IMR-90 (cell line): Measurements from ENCODE around the gene SLC38A5. TPM values are rescaled to one million over a fixed set of nuclear protein-coding genes. Genes with fewer than 3 reads are reported as not detected.

Experiments
- ATAC-seq: fragments of 200-7000 bp; cut with Tn5 transposase; 2 replicates; pipeline ENCODE4 v1.9.1; 2020; ENCODE audit warnings: low read depth, mild to moderate bottlenecking, moderate library complexity
- BruUV-seq: library from RNA; stranded (reverse); fragments of 400-500 nt; replicated peaks from 2 replicates; lab custom pipeline; 2021; lab: Mats Ljungman, UMichigan
- CTCF ChIA-PET: fragments of 300-600 bp; formaldehyde crosslinking; extraction: SDS; loops from one replicate; lab custom pipeline; 2021; ENCODE audit warnings: antibody characterized with exemption; lab: Yijun Ruan, JAX
- POLR2A ChIA-PET: fragments of 300-600 bp; sonication (Branson Sonifier 250); formaldehyde crosslinking; loops from one replicate; lab custom pipeline; 2022; ENCODE audit warnings: antibody characterized with exemption; ENCODE audit not compliant: unreplicated experiment; lab: Charles Lee
- DNase-seq: peaks from one replicate; pipeline ENCODE4 v3.0.0; 2013
- H2AFZ ChIP-seq: replicated peaks from 2 replicates; pipeline ENCODE3; 2013; ENCODE audit warnings: low read length, mild to moderate bottlenecking; ENCODE audit not compliant: poor library complexity
- H2AK5ac ChIP-seq: 2 replicates; pipeline ENCODE4 v1.6.1; 2013; ENCODE audit warnings: low read depth, low read length, inconsistent platforms
- H2AK9ac ChIP-seq: replicated peaks from 2 replicates; pipeline ENCODE3; 2013; ENCODE audit warnings: mild to moderate bottlenecking, low read depth, low read length, moderate library complexity; ENCODE audit not compliant: poor library complexity
- H2BK120ac ChIP-seq: 2 replicates; pipeline ENCODE4 v1.6.1; 2013; ENCODE audit warnings: low read depth, low read length, inconsistent platforms
- H2BK15ac ChIP-seq: 3 replicates; pipeline ENCODE4 v1.6.1; 2013; ENCODE audit warnings: low read depth, low read length, inconsistent platforms
- H2BK20ac ChIP-seq: 2 replicates; pipeline ENCODE4 v1.6.1; 2013; ENCODE audit warnings: low read depth, mild to moderate bottlenecking, inconsistent platforms, low read length, moderate library complexity
- H2BK5ac ChIP-seq: 2 replicates; pipeline ENCODE4 v1.6.1; 2013; ENCODE audit warnings: mild to moderate bottlenecking, low read depth, low read length, inconsistent platforms; ENCODE audit not compliant: poor library complexity, severe bottlenecking
- H3K14ac ChIP-seq: replicated peaks from 2 replicates; pipeline ENCODE4 v1.6.1; 2013; ENCODE audit warnings: low read depth, low read length, inconsistent platforms
- H3K18ac ChIP-seq: 2 replicates; pipeline ENCODE4 v1.6.1; 2013; ENCODE audit warnings: low read depth, low read length, control low read depth
- H3K23ac ChIP-seq: 2 replicates; pipeline ENCODE4 v1.6.1; 2013; ENCODE audit warnings: low read depth, low read length, inconsistent platforms
- H3K27ac ChIP-seq: 2 replicates; pipeline ENCODE4 v1.5.1; 2013; ENCODE audit warnings: mild to moderate bottlenecking, control low read depth, low read length; ENCODE audit not compliant: insufficient read depth
- H3K27me3 ChIP-seq: 2 replicates; pipeline ENCODE4 v1.6.1; 2013; ENCODE audit warnings: low read length; ENCODE audit not compliant: control insufficient read depth, insufficient read depth
- H3K36me3 ChIP-seq: 2 replicates; pipeline ENCODE4 v1.6.1; 2013; ENCODE audit warnings: low read length, mixed read lengths; ENCODE audit not compliant: control insufficient read depth, insufficient read depth
- H3K4ac ChIP-seq: 2 replicates; pipeline ENCODE4 v1.6.1; 2013; ENCODE audit warnings: low read depth, low read length, inconsistent platforms
- H3K4me1 ChIP-seq: 2 replicates; pipeline ENCODE4 v1.6.1; 2013; ENCODE audit warnings: low read length, mixed read lengths; ENCODE audit not compliant: control insufficient read depth, insufficient read depth
- H3K4me2 ChIP-seq: 2 replicates; pipeline ENCODE4 v1.6.1; 2013; ENCODE audit warnings: low read depth, mild to moderate bottlenecking, control low read depth, low read length, moderate library complexity
- H3K4me3 ChIP-seq: 2 replicates; pipeline ENCODE4 v1.5.1; 2013; ENCODE audit warnings: low read depth, mild to moderate bottlenecking, control low read depth, low read length, moderate library complexity; ENCODE audit not compliant: insufficient read depth
- H3K56ac ChIP-seq: 2 replicates; pipeline ENCODE4 v1.6.1; 2013; ENCODE audit warnings: low read length, inconsistent platforms; ENCODE audit not compliant: insufficient read depth; ENCODE audit errors: extremely low read depth
- H3K79me1 ChIP-seq, 2 experiments: 2 replicates each; pipeline ENCODE4 v1.6.1; 2013; ENCODE audit warnings: low read length in 2 of 2, inconsistent platforms in 1 of 2, low read depth in 1 of 2
- H3K9ac ChIP-seq: 2 replicates; pipeline ENCODE4 v1.6.1; 2013; ENCODE audit warnings: low read depth, low read length, control low read depth
- H3K9me1 ChIP-seq: 2 replicates; pipeline ENCODE4 v1.6.1; 2013; ENCODE audit warnings: low read length, inconsistent platforms; ENCODE audit not compliant: insufficient read depth
- H3K9me3 ChIP-seq: 2 replicates; pipeline ENCODE4 v1.6.1; 2013; ENCODE audit warnings: low read length; ENCODE audit not compliant: control insufficient read depth, insufficient read depth
- H4K20me1 ChIP-seq: 2 replicates; pipeline ENCODE4 v1.6.1; 2013; ENCODE audit warnings: low read length, inconsistent platforms; ENCODE audit not compliant: insufficient read depth
- H4K5ac ChIP-seq: 2 replicates; pipeline ENCODE4 v1.6.1; 2013; ENCODE audit warnings: mild to moderate bottlenecking, low read depth, low read length, control low read depth
- H4K8ac ChIP-seq, 2 experiments: 2 replicates each; pipeline ENCODE4 v1.6.1; 2013; ENCODE audit warnings: low read depth in 2 of 2, low read length in 2 of 2, control low read depth in 1 of 2, inconsistent platforms in 1 of 2
- H4K91ac ChIP-seq: 2 replicates; pipeline ENCODE4 v1.6.1; 2013; ENCODE audit warnings: low read depth, low read length, inconsistent platforms; ENCODE audit not compliant: insufficient read depth
- BHLHE40 ChIP-seq: fragments of 150-350 bp; IDR thresholded peaks from 2 replicates; pipeline ENCODE4 v1.6.1; 2016; ENCODE audit warnings: mild to moderate bottlenecking, low read depth, low read length
- CEBPB ChIP-seq: IDR thresholded peaks from 2 replicates; pipeline ENCODE4 v1.6.1; 2012; ENCODE audit warnings: low read depth, low read length, improper control_type of control experiment
- CHD1 ChIP-seq: IDR thresholded peaks from 2 replicates; pipeline ENCODE4 v1.6.1; 2012; ENCODE audit warnings: low read depth, low read length, improper control_type of control experiment
- ELK1 ChIP-seq: fragments of 150-350 bp; IDR thresholded peaks from 2 replicates; pipeline ENCODE4 v1.6.1; 2016; ENCODE audit warnings: low read depth, mild to moderate bottlenecking, low read length, moderate library complexity, borderline replicate concordance
- FOS ChIP-seq: fragments of 150-350 bp; IDR thresholded peaks from 2 replicates; pipeline ENCODE4 v1.6.1; 2016; ENCODE audit warnings: low read depth, low read length
- MAZ ChIP-seq: IDR thresholded peaks from 2 replicates; pipeline ENCODE4 v1.6.1; 2012; ENCODE audit warnings: low read depth, mild to moderate bottlenecking, low read length, improper control_type of control experiment, moderate library complexity, borderline replicate concordance
- MXI1 ChIP-seq: IDR thresholded peaks from 2 replicates; pipeline ENCODE4 v1.6.1; 2012; ENCODE audit warnings: low read depth, mild to moderate bottlenecking, low read length, moderate library complexity, borderline replicate concordance
- NFE2L2 ChIP-seq: fragments of 150-350 bp; IDR thresholded peaks from 2 replicates; pipeline ENCODE4 v1.6.1; 2016; ENCODE audit warnings: low read depth, mild to moderate bottlenecking, low read length
- POLR2A ChIP-seq: IDR thresholded peaks from 2 replicates; pipeline ENCODE4 v1.6.1; 2012; ENCODE audit warnings: mild to moderate bottlenecking, low read depth, low read length
- RAD21 ChIP-seq: IDR thresholded peaks from 2 replicates; pipeline ENCODE4 v1.6.1; 2012; ENCODE audit warnings: low read length, improper control_type of control experiment
- RFX5 ChIP-seq: IDR thresholded peaks from 2 replicates; pipeline ENCODE4 v1.8.0; 2012; ENCODE audit warnings: low read depth, mild to moderate bottlenecking, low read length, moderate library complexity
- SMC3 ChIP-seq: fragments of 150-350 bp; IDR thresholded peaks from 2 replicates; pipeline ENCODE4 v1.6.1; 2016; ENCODE audit warnings: low read depth, mild to moderate bottlenecking, antibody characterized with exemption, low read length, moderate library complexity
- WGBS, 2 experiments: methylation state at CpG; one replicate each; pipeline versions ENCODE4 v1.1.5 to v1.1.7; 2013; ENCODE audit warnings: missing lambda C conversion rate in 2 of 2; ENCODE audit not compliant: insufficient read length in 1 of 2; ENCODE audit errors: extremely low coverage in 2 of 2; 5-methylcytosine and 5-hydroxymethylcytosine counted together
- dilution Hi-C: fragments of 300-500 bp; cut with HindIII; formaldehyde crosslinking; loops from one replicate; pipeline ENCODE4 v1.14.3; 2018; ENCODE audit warnings: low sequenced_read_pairs; ENCODE audit not compliant: unreplicated experiment
- in situ Hi-C: fragments of 300-500 bp; cut with MboI; formaldehyde crosslinking; loops from 3 replicates; pipeline ENCODE4 v1.14.3; 2019; ENCODE audit warnings: low sequenced_read_pairs, inconsistent platforms, mixed read lengths
- intact Hi-C: fragments of 100-400 bp; cut with micrococcal nuclease; formaldehyde crosslinking; loops from 2 replicates; pipeline ENCODE4 v1.10.0; 2022
- polyA plus RNA-seq, 3 experiments: library from polyadenylated mRNA; depleted of rRNA; stranded (reverse); fragments of >200 nt; gene quantifications; 2 replicates each; pipeline ENCODE4 v1.2.3, GENCODE V29; 2012; ENCODE audit warnings: low replicate concordance in 1 of 3
- total RNA-seq: library from RNA; depleted of rRNA; stranded (reverse); fragments of >200 nt; gene quantifications from 2 replicates; pipeline ENCODE4 v1.2.3, GENCODE V29; 2012
- TF ChIP-seq, protein P1 (sequence below): conservative IDR thresholded peaks from 2 replicates; pipeline ENCODE4 v1.5.1; 2012; ENCODE audit warnings: mild to moderate bottlenecking, low read depth, low read length, improper control_type of control experiment

The SLC38A5 gene
- total and polyA plus RNA-seq, 2 of the 4 experiments (the other 2 are of a cell fraction) = 12.2 to 20.4 TPM

DNA sequence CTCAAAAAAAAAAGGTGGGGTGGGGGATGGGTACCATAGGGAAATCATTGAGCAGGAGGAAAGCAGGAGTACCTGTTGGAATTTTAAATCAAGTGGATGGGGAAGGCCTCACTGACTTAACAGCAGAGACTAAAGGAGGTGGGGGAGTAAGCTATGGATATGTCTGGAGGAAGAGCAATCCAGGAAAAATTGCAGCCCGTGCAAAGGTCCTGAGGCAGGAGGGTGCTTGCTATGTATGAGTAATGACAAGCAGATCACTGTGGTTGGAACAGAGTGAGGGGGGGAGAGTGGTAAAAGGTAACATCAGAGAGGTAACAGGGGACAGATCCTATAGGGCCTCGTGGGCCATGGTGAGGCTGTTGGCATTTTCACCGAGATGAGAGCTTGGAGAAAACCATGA is 10.1 kb upstream of the SLC38A5 start:
- no peak for ATAC-seq
- CTCF ChIA-PET = no interaction called here

More for the DNA sequence above, 10.1 kb upstream of the SLC38A5 start:
- no peaks in the 10 kb centered on the region for H3K9me3 ChIP-seq
- no peak overlapping the region for H3K56ac ChIP-seq
- no peak for DNase-seq
- H4K8ac ChIP-seq = no peak overlapping the region
- intact Hi-C loops = no loop called here
- POLR2A ChIA-PET = no interaction called here
- H2BK5ac ChIP-seq = no peak overlapping the region
- H3K23ac ChIP-seq = no peak overlapping the region
- no TSS peak for BruUV-seq
- dilution Hi-C loops = no loop called here
- H2AFZ ChIP-seq = no peak overlapping the region
- H2AK9ac ChIP-seq = no peak overlapping the region
- no peak overlapping the region for H3K4me2 ChIP-seq
- H3K4me3 ChIP-seq = no peak overlapping the region
- in situ Hi-C loops = no loop called here
- no peak overlapping the region for H4K91ac ChIP-seq
- WGBS, 2 experiments = 80% methylated on average over 2 of the region's 3 CpGs; no CpG with 5 or more reads in 1 of the 2 experiments
- H3K9me1 ChIP-seq = peaks cover 7% of the 10 kb centered on the region
- H3K4ac ChIP-seq = no peak overlapping the region
- no peak overlapping the region for H4K5ac ChIP-seq
- H2BK15ac ChIP-seq = no peak overlapping the region
- H3K4me1 ChIP-seq = no peaks in the 10 kb centered on the region
- no peaks in the 10 kb centered on the region; the same call in 1 of the 2 replicates for H4K20me1 ChIP-seq
- no peak overlapping the region for H2AK5ac ChIP-seq
- H3K79me1 ChIP-seq = peaks cover 0 to 23% of the 10 kb centered on the region in 2 experiments; a peak in 2 of 4 replicates
- no peak overlapping the region for H3K9ac ChIP-seq
- no peak overlapping the region for H2BK20ac ChIP-seq
- H2BK120ac ChIP-seq = no peak overlapping the region
- no peaks in the 10 kb centered on the region for H3K27me3 ChIP-seq
- H3K14ac ChIP-seq = no peak overlapping the region
- no peak overlapping the region for H3K27ac ChIP-seq
- TF ChIP-seq RAD21 (no peak), SMC3 (no peak), BHLHE40 (no peak), RFX5 (no peak), NFE2L2 (no peak), MAZ (no peak), CEBPB (no peak), CHD1 (no peak), MXI1 (no peak), POLR2A (no peak), ELK1 (no peak), FOS (no peak)
- TF ChIP-seq, protein P1, sequence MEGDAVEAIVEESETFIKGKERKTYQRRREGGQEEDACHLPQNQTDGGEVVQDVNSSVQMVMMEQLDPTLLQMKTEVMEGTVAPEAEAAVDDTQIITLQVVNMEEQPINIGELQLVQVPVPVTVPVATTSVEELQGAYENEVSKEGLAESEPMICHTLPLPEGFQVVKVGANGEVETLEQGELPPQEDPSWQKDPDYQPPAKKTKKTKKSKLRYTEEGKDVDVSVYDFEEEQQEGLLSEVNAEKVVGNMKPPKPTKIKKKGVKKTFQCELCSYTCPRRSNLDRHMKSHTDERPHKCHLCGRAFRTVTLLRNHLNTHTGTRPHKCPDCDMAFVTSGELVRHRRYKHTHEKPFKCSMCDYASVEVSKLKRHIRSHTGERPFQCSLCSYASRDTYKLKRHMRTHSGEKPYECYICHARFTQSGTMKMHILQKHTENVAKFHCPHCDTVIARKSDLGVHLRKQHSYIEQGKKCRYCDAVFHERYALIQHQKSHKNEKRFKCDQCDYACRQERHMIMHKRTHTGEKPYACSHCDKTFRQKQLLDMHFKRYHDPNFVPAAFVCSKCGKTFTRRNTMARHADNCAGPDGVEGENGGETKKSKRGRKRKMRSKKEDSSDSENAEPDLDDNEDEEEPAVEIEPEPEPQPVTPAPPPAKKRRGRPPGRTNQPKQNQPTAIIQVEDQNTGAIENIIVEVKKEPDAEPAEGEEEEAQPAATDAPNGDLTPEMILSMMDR = no peak
- H3K18ac ChIP-seq = no peak overlapping the region
- H3K36me3 ChIP-seq = peaks cover 13% of the 10 kb centered on the region; the same call in 1 of the 2 replicates
